ENCODE data around the gene SPRY4. TPM values are rescaled to one million over a fixed set of nuclear protein-coding genes. Genes with fewer than 3 reads are reported as not detected.

The SPRY4 gene
- total and polyA plus RNA-seq, 2 of the 8 experiments (the other 6 are each of a cell fraction or from before 2014, with no cell fraction given): 59.1 to 113 TPM

GRCh38 chr5:142360051-142360498 is 35.3 kb upstream of the SPRY4 start:
- H4K20me1 ChIP-seq (replicated peaks in 1 of 2; ENCODE audit: control insufficient read depth in 1 of 2, insufficient read depth in 2 of 2, low read length in 2 of 2): no peaks in the 10 kb centered on the region
- peak overlapping the region; percentile 21 to 25; a peak in 1 of 4 replicates for H3K4me2 ChIP-seq (ENCODE audit: insufficient read depth in 1 of 2, low read depth in 2 of 2, low read length in 2 of 2)
- 67% methylated on average over 1 of the region's 1 CpG; no CpG with 5 or more reads in 1 of the 2 experiments for WGBS, 2 experiments (ENCODE audit: extremely low coverage in 1 of 2, insufficient coverage in 1 of 2, insufficient read length in 1 of 2, insufficient replicate concordance in 2 of 2, low coverage in 1 of 2, low lambda C conversion rate in 2 of 2, missing lambda C conversion rate in 1 of 2)
- no peak overlapping the region for H2AFZ ChIP-seq (ENCODE audit: low read length)
- no peak overlapping the region for H3K23ac ChIP-seq (ENCODE audit: insufficient read length)
- peak overlapping the region; percentile 6; the same call in 1 of the 2 replicates for H2BK20ac ChIP-seq (ENCODE audit: low read length)
- ChIA-PET POLR2A (ENCODE audit: partially characterized antibody) (interaction anchor here (0.6 to 8.8 kb wide), 6 partner anchors 13 to 190 kb away, joined by 3 to 137 read pairs (median 3); partner anchors contain the start of gene SPRY4), CTCF (ENCODE audit: partially characterized antibody) (interaction anchor here (0.6 to 4.0 kb wide), 2 partner anchors 36 to 131 kb away, joined by 3 to 27 read pairs; partner anchors contain the start of gene SPRY4)
- H3K79me2 ChIP-seq (ENCODE audit: control insufficient read depth in 1 of 2, insufficient read depth in 2 of 2, low read length in 2 of 2): no peaks in the 10 kb centered on the region
- H2BK15ac ChIP-seq (ENCODE audit: low read length): no peak overlapping the region
- peak overlapping the region; percentile 39 for H2BK12ac ChIP-seq (ENCODE audit: low read depth, low read length)
- no peaks in the 10 kb centered on the region for H3K23me2 ChIP-seq (ENCODE audit: low read depth, low read length)
- peak overlapping the region; percentile 70 for H3K4ac ChIP-seq (replicated peaks; ENCODE audit: insufficient read length, low read depth, low read length)
- no peak overlapping the region for H4K5ac ChIP-seq (ENCODE audit: insufficient read length, low read depth, low read length)
- H3K56ac ChIP-seq (replicated peaks; ENCODE audit: insufficient read length, low read depth, low read length): no peak overlapping the region
- H3K4me3 ChIP-seq (ENCODE audit: extremely low read depth in 1 of 4, insufficient read depth in 2 of 4, low read depth in 3 of 4, low read length in 4 of 4): no peak overlapping the region
- H2BK5ac ChIP-seq (ENCODE audit: low read depth, low read length): peak overlapping the region; percentile 75; the same call in 1 of the 2 replicates
- DNase-seq (ENCODE audit: low read depth in 1 of 2, low spot score in 2 of 2) (no peak), FAIRE-seq (no peak)
- H3K27me3 ChIP-seq (replicated peaks in 1 of 4; ENCODE audit: control insufficient read depth in 3 of 4, extremely low read depth in 1 of 4, insufficient read depth in 3 of 4, low read length in 3 of 4): no peaks in the 10 kb centered on the region; a peak in 1 of 7 replicates
- H4K8ac ChIP-seq (ENCODE audit: extremely low read depth, insufficient read depth, low read length): no peak overlapping the region
- H3K4me1 ChIP-seq (replicated peaks in 1 of 4; ENCODE audit: control insufficient read depth in 3 of 4, insufficient read depth in 4 of 4, low read length in 3 of 4): peaks cover 15 to 36% (median 32%) of the 10 kb centered on the region in 4 experiments
- no peak overlapping the region for H3K9ac ChIP-seq (replicated peaks in 1 of 4; ENCODE audit: extremely low read depth in 1 of 4, low read depth in 3 of 4, low read length in 3 of 4)
- peak overlapping the region; percentile 10; the same call in 1 of the 2 replicates for H3K27ac ChIP-seq (ENCODE audit: low read depth, low read length)
- no peak overlapping the region for H3K14ac ChIP-seq (ENCODE audit: insufficient read length)
- no peaks in the 10 kb centered on the region for H3K36me3 ChIP-seq (ENCODE audit: control insufficient read depth in 2 of 4, insufficient read depth in 4 of 4, low read length in 3 of 4)
- peak overlapping the region; percentile 94 for H4K91ac ChIP-seq (replicated peaks; ENCODE audit: insufficient read length, low read length)
- no peaks in the 10 kb centered on the region for H3K9me3 ChIP-seq (ENCODE audit: insufficient read depth in 2 of 2, low read depth in 1 of 2, low read length in 1 of 2)
- H3K79me1 ChIP-seq (ENCODE audit: low read depth, low read length): no peaks in the 10 kb centered on the region
- 0 out of 2 replicates have a peak overlapping the region, but pooled peaks have one; percentile 30 for H2AK5ac ChIP-seq (ENCODE audit: low read depth, low read length)
- H3K18ac ChIP-seq (ENCODE audit: extremely low read depth, low read length): 0 out of 2 replicates have a peak overlapping the region, but pooled peaks have one; percentile 53
- peak overlapping the region; percentile 93 for H2BK120ac ChIP-seq (replicated peaks; ENCODE audit: low read depth, low read length)
- TF ChIP-seq EP300 (IDR thresholded peaks at IDR 0.05; ENCODE audit: borderline replicate concordance in 1 of 2, low read depth in 2 of 2, low read length in 2 of 2) (no peak), NRF1 (IDR thresholded peaks at IDR 0.05; ENCODE audit: low read depth, low read length) (no peak), MAX (IDR thresholded peaks at IDR 0.05) (no peak), PHF8 (conservative IDR thresholded peaks at IDR 0.05; ENCODE audit: low read depth, low read length) (no peak), USF2 (IDR thresholded peaks at IDR 0.05; ENCODE audit: low read length) (no peak), EGR1 (IDR thresholded peaks at IDR 0.05; ENCODE audit: borderline replicate concordance, low read depth, low read length) (no peak), ATF2 (IDR thresholded peaks at IDR 0.05; ENCODE audit: low read length) (no peak), CEBPB (IDR thresholded peaks at IDR 0.05; ENCODE audit: low read depth, low read length) (no peak), SIN3A (conservative IDR thresholded peaks at IDR 0.05 in 1 of 2, IDR thresholded peaks at IDR 0.05 in 1 of 2; ENCODE audit: low read depth in 1 of 2, low read length in 2 of 2) (no peak)

Measured in H1 (cell line).